ENCODE results near the gene KCNC1.

The KCNC1 gene

GRCh38 chr11:17744151-17744940 is 9.8 kb downstream of the KCNC1 start:
- Histone ChIP-seq H3K36me3 (ENCODE audit: control insufficient read depth, insufficient read depth, low read length) (no peaks in the 10 kb centered on the region), H3K4me1 (ENCODE audit: control insufficient read depth, insufficient read depth, low read length) (no peaks in the 10 kb centered on the region), H3K27me3 (ENCODE audit: control insufficient read depth, insufficient read depth, low read length) (peaks cover 12% of the 10 kb centered on the region), H3K9ac (ENCODE audit: low read length) (no peak overlapping the region), H3K4me3 (ENCODE audit: low read length) (no peak overlapping the region), H3K9me3 (ENCODE audit: control insufficient read depth, low read length) (no peaks in the 10 kb centered on the region)

- H3K27me3 ChIP-seq (ENCODE audit: control insufficient read depth, insufficient read depth, low read length), result peaks cover 3% of the 10 kb centered on the region
- no peaks in the 10 kb centered on the region for H3K4me1 ChIP-seq (ENCODE audit: control insufficient read depth, insufficient read depth, low read length)
- H3K9ac ChIP-seq (ENCODE audit: low read length), result no peak overlapping the region
- H3K4me3 ChIP-seq (ENCODE audit: low read length), result no peak overlapping the region
- no peaks in the 10 kb centered on the region for H3K9me3 ChIP-seq (ENCODE audit: control insufficient read depth, low read length)
- H3K36me3 ChIP-seq (ENCODE audit: control insufficient read depth, insufficient read depth, low read length), result no peaks in the 10 kb centered on the region
These were observed 10.6 kb downstream of the KCNC1 start for GRCh38 chr11:17745023-17745772.

GRCh38 chr11:17746096-17746495 is 11.5 kb downstream of the KCNC1 start:
- no peak overlapping the region for H3K9ac ChIP-seq (ENCODE audit: low read length)
- no peaks in the 10 kb centered on the region for H3K27me3 ChIP-seq (ENCODE audit: control insufficient read depth, insufficient read depth, low read length)
- no peak overlapping the region for H3K4me3 ChIP-seq (ENCODE audit: low read length)

GRCh38 chr11:17747131-17747955 is 12.8 kb downstream of the KCNC1 start:
- Histone ChIP-seq H3K4me1 (ENCODE audit: control insufficient read depth, insufficient read depth, low read length) (no peaks in the 10 kb centered on the region), H3K27me3 (ENCODE audit: control insufficient read depth, insufficient read depth, low read length) (no peaks in the 10 kb centered on the region), H3K4me3 (ENCODE audit: low read length) (no peak overlapping the region), H3K36me3 (ENCODE audit: control insufficient read depth, insufficient read depth, low read length) (no peaks in the 10 kb centered on the region), H3K9ac (ENCODE audit: low read length) (no peak overlapping the region), H3K9me3 (ENCODE audit: control insufficient read depth, low read length) (no peaks in the 10 kb centered on the region)

More at GRCh38 chr11:17746096-17746495, 11.5 kb downstream of the KCNC1 start:
- no peaks in the 10 kb centered on the region for H3K36me3 ChIP-seq (ENCODE audit: control insufficient read depth, insufficient read depth, low read length)
- H3K4me1 ChIP-seq (ENCODE audit: control insufficient read depth, insufficient read depth, low read length), result no peaks in the 10 kb centered on the region
- no peaks in the 10 kb centered on the region for H3K9me3 ChIP-seq (ENCODE audit: control insufficient read depth, low read length)

GRCh38 chr11:17748044-17748443 is 13.5 kb downstream of the KCNC1 start:
- Histone ChIP-seq H3K4me1 (ENCODE audit: control insufficient read depth, insufficient read depth, low read length) (no peaks in the 10 kb centered on the region), H3K4me3 (ENCODE audit: low read length) (no peak overlapping the region), H3K27me3 (ENCODE audit: control insufficient read depth, insufficient read depth, low read length) (no peaks in the 10 kb centered on the region), H3K9me3 (ENCODE audit: control insufficient read depth, low read length) (no peaks in the 10 kb centered on the region), H3K36me3 (ENCODE audit: control insufficient read depth, insufficient read depth, low read length) (no peaks in the 10 kb centered on the region), H3K9ac (ENCODE audit: low read length) (no peak overlapping the region)

- Histone ChIP-seq H3K9me3 (ENCODE audit: control insufficient read depth, low read length) (no peaks in the 10 kb centered on the region), H3K4me3 (ENCODE audit: low read length) (no peak overlapping the region), H3K4me1 (ENCODE audit: control insufficient read depth, insufficient read depth, low read length) (no peaks in the 10 kb centered on the region), H3K36me3 (ENCODE audit: control insufficient read depth, insufficient read depth, low read length) (no peaks in the 10 kb centered on the region), H3K9ac (ENCODE audit: low read length) (no peak overlapping the region), H3K27me3 (ENCODE audit: control insufficient read depth, insufficient read depth, low read length) (no peaks in the 10 kb centered on the region)
These were observed 14.5 kb downstream of the KCNC1 start for GRCh38 chr11:17748761-17749721.

GRCh38 chr11:17750013-17750800 is 15.6 kb downstream of the KCNC1 start:
- Histone ChIP-seq H3K27me3 (ENCODE audit: control insufficient read depth, insufficient read depth, low read length) (no peaks in the 10 kb centered on the region), H3K4me1 (ENCODE audit: control insufficient read depth, insufficient read depth, low read length) (no peaks in the 10 kb centered on the region), H3K4me3 (ENCODE audit: low read length) (no peak overlapping the region), H3K9ac (ENCODE audit: low read length) (no peak overlapping the region), H3K9me3 (ENCODE audit: control insufficient read depth, low read length) (no peaks in the 10 kb centered on the region), H3K36me3 (ENCODE audit: control insufficient read depth, insufficient read depth, low read length) (no peaks in the 10 kb centered on the region)

- Histone ChIP-seq H3K9me3 (ENCODE audit: control insufficient read depth, low read length) (no peaks in the 10 kb centered on the region), H3K9ac (ENCODE audit: low read length) (no peak overlapping the region)
These were observed 16.2 kb downstream of the KCNC1 start for GRCh38 chr11:17750801-17751165.

GRCh38 chr11:17751558-17751957 is 17.0 kb downstream of the KCNC1 start:
- Histone ChIP-seq H3K9ac (ENCODE audit: low read length) (no peak overlapping the region), H3K36me3 (ENCODE audit: control insufficient read depth, insufficient read depth, low read length) (no peaks in the 10 kb centered on the region), H3K4me1 (ENCODE audit: control insufficient read depth, insufficient read depth, low read length) (no peaks in the 10 kb centered on the region)

More at GRCh38 chr11:17750801-17751165, 16.2 kb downstream of the KCNC1 start:
- Histone ChIP-seq H3K36me3 (ENCODE audit: control insufficient read depth, insufficient read depth, low read length) (no peaks in the 10 kb centered on the region), H3K4me1 (ENCODE audit: control insufficient read depth, insufficient read depth, low read length) (no peaks in the 10 kb centered on the region), H3K27me3 (ENCODE audit: control insufficient read depth, insufficient read depth, low read length) (no peaks in the 10 kb centered on the region), H3K4me3 (ENCODE audit: low read length) (no peak overlapping the region)

GRCh38 chr11:17752144-17752543 is 17.6 kb downstream of the KCNC1 start:
- Histone ChIP-seq H3K36me3 (ENCODE audit: control insufficient read depth, insufficient read depth, low read length) (no peaks in the 10 kb centered on the region), H3K4me3 (ENCODE audit: low read length) (no peak overlapping the region), H3K4me1 (ENCODE audit: control insufficient read depth, insufficient read depth, low read length) (no peaks in the 10 kb centered on the region), H3K9me3 (ENCODE audit: control insufficient read depth, low read length) (no peaks in the 10 kb centered on the region), H3K27me3 (ENCODE audit: control insufficient read depth, insufficient read depth, low read length) (no peaks in the 10 kb centered on the region), H3K9ac (ENCODE audit: low read length) (no peak overlapping the region)

More at GRCh38 chr11:17751558-17751957, 17.0 kb downstream of the KCNC1 start:
- no peak overlapping the region for H3K4me3 ChIP-seq (ENCODE audit: low read length)
- no peaks in the 10 kb centered on the region for H3K27me3 ChIP-seq (ENCODE audit: control insufficient read depth, insufficient read depth, low read length)
- no peaks in the 10 kb centered on the region for H3K9me3 ChIP-seq (ENCODE audit: control insufficient read depth, low read length)

Data from mucosa of stomach (tissue), 1 donor.